K562 (cell line): Measurements from ENCODE around the gene SRMS. TPM values are rescaled to one million over a fixed set of nuclear protein-coding genes. Genes with fewer than 3 reads are reported as not detected.

ENCODE experiments used
- ATAC-seq: fragments of 200-7000 bp; cut with Tn5 transposase; 3 replicates; pipeline ENCODE4 v1.9.1; 2020; ENCODE audit warnings: moderate library complexity
- BruUV-seq: library from RNA; stranded (reverse); fragments of 400-500 nt; replicated peaks from 2 replicates; lab custom pipeline; 2021; lab: Mats Ljungman, UMichigan
- CTCF ChIA-PET: fragments of 300-600 bp; formaldehyde crosslinking; extraction: SDS; loops from one replicate; lab custom pipeline; 2021; ENCODE audit warnings: low intra/inter-chr PET ratio; lab: Yijun Ruan, JAX
- POLR2A ChIA-PET: fragments of 300-600, 350-650 bp; sonication (Branson Sonifier 250); formaldehyde crosslinking; extraction: SDS; loops from one replicate; lab custom pipeline; 2021; ENCODE audit warnings: antibody characterized with exemption, inconsistent platforms; lab: Yijun Ruan, JAX
- DNase-seq, 4 experiments: peaks; one replicate each; pipeline versions ENCODE4 v3.0.0 to v3.0.0-alpha.2; 2011 to 2018; ENCODE audit warnings: low spot score in 3 of 4, mixed read lengths in 3 of 4; ENCODE audit errors: extremely low read depth in 1 of 4
- FAIRE-seq: peaks from 2 replicates; lab custom pipeline; 2011; peaks lifted over from hg19 to GRCh38; lab: Jason Lieb, UNC
- H2AFZ ChIP-seq: 2 replicates; pipeline ENCODE4 v1.6.0; 2011; ENCODE audit warnings: low read depth, low read length, control low read depth, inconsistent platforms
- H3K27ac ChIP-seq: fragments of 200-600 bp; 3 replicates; pipeline ENCODE4 v1.8.0; 2011; ENCODE audit warnings: low read depth, mild to moderate bottlenecking, control low read depth, inconsistent platforms, low read length, moderate library complexity, mixed read lengths; ENCODE audit errors: extremely low read depth
- H3K27me3 ChIP-seq, 2 experiments: fragments of 300-600 bp in 1 of 2; 2 replicates in 1 of 2; 3 replicates in 1 of 2; pipeline versions ENCODE4 v1.6.0 to v1.8.0; 2011; ENCODE audit warnings: inconsistent platforms in 2 of 2, low read length in 2 of 2, mild to moderate bottlenecking in 1 of 2, mixed read lengths in 1 of 2, moderate library complexity in 1 of 2; ENCODE audit not compliant: control insufficient read depth in 2 of 2, insufficient read depth in 2 of 2
- H3K36me3 ChIP-seq: fragments of 300-600 bp; 3 replicates; pipeline ENCODE4 v1.8.0; 2011; ENCODE audit warnings: mild to moderate bottlenecking, low read length, inconsistent platforms; ENCODE audit not compliant: control insufficient read depth, insufficient read depth
- H3K4me1 ChIP-seq, 2 experiments: fragments of 200-600 bp in 1 of 2; replicated peaks in 1 of 2; 2 replicates in 1 of 2; 3 replicates in 1 of 2; pipeline versions ENCODE4 v1.5.1 to v1.8.0; 2011; ENCODE audit warnings: inconsistent platforms in 2 of 2, low read length in 2 of 2, mild to moderate bottlenecking in 1 of 2, mixed read lengths in 1 of 2, moderate library complexity in 1 of 2; ENCODE audit not compliant: control insufficient read depth in 2 of 2, insufficient read depth in 2 of 2
- H3K4me2 ChIP-seq: 2 replicates; pipeline ENCODE4 v1.6.1; 2011; ENCODE audit warnings: low read length, control low read depth, inconsistent platforms, mixed read lengths; ENCODE audit not compliant: insufficient read depth
- H3K4me3 ChIP-seq: fragments of 200-600 bp; sonication (generic), shearing (Covaris generic); 2 replicates; pipeline ENCODE4 v1.5.1; 2016; ENCODE audit warnings: control low read depth, inconsistent platforms
- H3K79me2 ChIP-seq: fragments of 200-600 bp; 3 replicates; pipeline ENCODE4 v1.8.0; 2011; ENCODE audit warnings: low read length, inconsistent platforms; ENCODE audit not compliant: control insufficient read depth, insufficient read depth
- H3K9ac ChIP-seq, 2 experiments: 2 replicates each; pipeline versions ENCODE4 v1.6.0 to v1.6.1; 2011; ENCODE audit warnings: low read depth in 2 of 2, low read length in 2 of 2, control low read depth in 1 of 2, inconsistent platforms in 1 of 2, mild to moderate bottlenecking in 1 of 2, mixed read lengths in 1 of 2; ENCODE audit not compliant: insufficient read depth in 1 of 2
- H3K9me1 ChIP-seq: one replicate; pipeline ENCODE4 v1.6.0; 2011; ENCODE audit warnings: inconsistent platforms, mild to moderate bottlenecking, low read length, moderate library complexity; ENCODE audit not compliant: control insufficient read depth, insufficient read depth
- H3K9me3 ChIP-seq: replicated peaks from 2 replicates; pipeline ENCODE4 v1.5.1; 2011; ENCODE audit warnings: low read depth, low read length, inconsistent platforms; ENCODE audit not compliant: control insufficient read depth, insufficient read depth
- H4K20me1 ChIP-seq: replicated peaks from 2 replicates; pipeline ENCODE4 v1.6.1; 2011; ENCODE audit warnings: low read length, inconsistent platforms, mixed read lengths; ENCODE audit not compliant: control insufficient read depth, insufficient read depth
- E2F5 ChIP-seq: sonication (generic); formaldehyde crosslinking; IDR thresholded peaks from 2 replicates; pipeline ENCODE4 v1.8.0; 2022; ENCODE audit warnings: mild to moderate bottlenecking, missing genetic modification reagents
- FOXK1 ChIP-seq: sonication (generic); formaldehyde crosslinking; IDR thresholded peaks from 2 replicates; pipeline ENCODE4 v1.8.0; 2022; ENCODE audit warnings: missing genetic modification reagents, mild to moderate bottlenecking, borderline replicate concordance
- MAZ ChIP-seq, 2 experiments: fragments of 450-650 bp in 1 of 2; sonication (generic) in 1 of 2; formaldehyde crosslinking; IDR thresholded peaks in 1 of 2; conservative IDR thresholded peaks in 1 of 2; 2 replicates each; pipeline versions ENCODE4 v1.4.0 to v1.5.0; 2020; ENCODE audit warnings: mild to moderate bottlenecking in 1 of 2, missing genetic modification reagents in 1 of 2
- MEF2A ChIP-seq: IDR thresholded peaks from 2 replicates; pipeline ENCODE4 v1.6.1; 2011; ENCODE audit warnings: low read depth, mild to moderate bottlenecking, low read length, moderate library complexity; ENCODE audit not compliant: control insufficient read depth
- SMAD1 ChIP-seq: fragments of 150-350 bp; IDR thresholded peaks from 2 replicates; pipeline ENCODE4 v1.6.1; 2014; ENCODE audit warnings: low read length, low read depth; ENCODE audit not compliant: partially characterized antibody
- ZSCAN32 ChIP-seq: fragments of 450-650 bp; formaldehyde crosslinking; IDR thresholded peaks from 2 replicates; pipeline ENCODE4 v1.4.0; 2020; ENCODE audit warnings: mild to moderate bottlenecking, moderate library complexity
- whole genome bisulfite sequencing: fragments of 100-300 bp; shearing (Covaris generic); methylation state at CpG from one replicate; pipeline ENCODE4 v1.1.6; 2016; ENCODE audit warnings: low coverage, mixed read lengths; ENCODE audit not compliant: insufficient coverage; ENCODE audit errors: missing lambda C conversion rate; 5-methylcytosine and 5-hydroxymethylcytosine counted together
- in situ Hi-C: fragments of 300-500 bp; cut with MboI; formaldehyde crosslinking; loops from 4 replicates; pipeline ENCODE4 v1.15.0; 2018; ENCODE audit warnings: inconsistent platforms, mixed read lengths
- intact Hi-C: fragments of 100-400 bp; cut with micrococcal nuclease; formaldehyde crosslinking; loops from 2 replicates; pipeline ENCODE4 v1.14.2; 2022
- polyA plus RNA-seq, 8 experiments: library from polyadenylated mRNA; depleted of rRNA in 4 of 8; stranded (reverse) in 5 of 8; unstranded in 3 of 8; fragments of >200 nt; fragmentation: Nextera tagmentation in 2 of 8; fragmentation: Illumina TruSeq in 1 of 8; extraction: Ambion mirVana in 2 of 8; extraction: Trizol in 1 of 8; gene quantifications; 2 replicates each; pipeline versions ENCODE4 v1.2.1 to v1.2.3, GENCODE V29; 2011 to 2014; ENCODE audit warnings: inconsistent platforms in 1 of 8, missing spikeins in 1 of 8
- total RNA-seq, 7 experiments: library from RNA; depleted of rRNA in 6 of 7; stranded (reverse); fragments of >200 nt in 6 of 7; fragmentation: Illumina TruSeq in 2 of 7; extraction: Trizol in 2 of 7; gene quantifications; 2 replicates each; pipeline versions ENCODE4 v1.2.1 to v1.2.3, GENCODE V29; 2011 to 2021; ENCODE audit warnings: low replicate concordance in 1 of 7
- TF ChIP-seq, protein P1 (sequence below): fragments of 250-450 bp; sonication (Bioruptor Pico); IDR thresholded peaks from 2 replicates; pipeline ENCODE4 v1.8.0; 2022; ENCODE audit warnings: inconsistent platforms, mild to moderate bottlenecking, moderate library complexity, borderline replicate concordance
- TF ChIP-seq, protein P2 (sequence below): fragments of 200-800 bp; sonication (Bioruptor generic); IDR thresholded peaks from 2 replicates; pipeline ENCODE4 v1.6.1; 2017; ENCODE audit warnings: missing genetic modification characterization, missing compliant biosample characterization
- TF ChIP-seq, protein P3 (sequence below): sonication (generic); formaldehyde crosslinking; IDR thresholded peaks from 2 replicates; pipeline ENCODE4 v1.8.0; 2022; ENCODE audit warnings: missing genetic modification reagents, mild to moderate bottlenecking, borderline replicate concordance

Gene SRMS
- total and polyA plus RNA-seq, 9 of the 15 experiments (the other 6 are each of a cell fraction or from before 2014, with no cell fraction given): 0.07 TPM; not detected in 8

DNA sequence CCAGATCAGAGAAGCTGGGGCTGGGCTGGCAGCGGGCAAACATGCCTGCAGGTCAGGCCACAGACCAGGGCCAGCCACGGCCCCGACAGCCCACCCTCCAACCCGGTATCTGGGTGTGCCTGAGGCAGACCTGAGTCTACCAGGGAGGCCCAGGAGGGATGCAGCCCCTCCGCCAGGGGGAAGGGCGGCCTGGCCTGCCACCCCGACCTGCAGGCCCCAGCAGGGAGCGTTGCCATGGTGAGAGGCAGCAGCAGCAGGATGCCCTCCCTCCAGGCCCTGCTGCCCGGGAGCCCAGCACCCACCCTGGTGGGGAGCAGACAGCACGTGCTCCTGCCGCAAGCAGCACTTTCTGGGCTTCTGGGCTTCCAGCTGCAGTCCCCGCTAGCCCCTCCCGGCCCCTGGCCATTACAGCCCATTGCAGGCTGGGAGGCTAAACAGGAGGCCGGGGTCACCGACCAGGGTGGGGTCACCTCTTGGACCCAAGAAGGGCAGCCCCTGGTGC lies 44.8 kb downstream of the SRMS start (continued):
- TF ChIP-seq, protein P1, sequence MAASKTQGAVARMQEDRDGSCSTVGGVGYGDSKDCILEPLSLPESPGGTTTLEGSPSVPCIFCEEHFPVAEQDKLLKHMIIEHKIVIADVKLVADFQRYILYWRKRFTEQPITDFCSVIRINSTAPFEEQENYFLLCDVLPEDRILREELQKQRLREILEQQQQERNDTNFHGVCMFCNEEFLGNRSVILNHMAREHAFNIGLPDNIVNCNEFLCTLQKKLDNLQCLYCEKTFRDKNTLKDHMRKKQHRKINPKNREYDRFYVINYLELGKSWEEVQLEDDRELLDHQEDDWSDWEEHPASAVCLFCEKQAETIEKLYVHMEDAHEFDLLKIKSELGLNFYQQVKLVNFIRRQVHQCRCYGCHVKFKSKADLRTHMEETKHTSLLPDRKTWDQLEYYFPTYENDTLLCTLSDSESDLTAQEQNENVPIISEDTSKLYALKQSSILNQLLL (CRISPR knock-in tag): no peak
- TF ChIP-seq E2F5 (CRISPR knock-in tag): no peak
- no peak for TF ChIP-seq SMAD1
- no peak for TF ChIP-seq ZSCAN32 (CRISPR knock-in tag)
- no peak for TF ChIP-seq MAZ (CRISPR knock-in tag; conservative IDR thresholded peaks at IDR 0.05 in 1 of 2, IDR thresholded peaks at IDR 0.05 in 1 of 2)

DNA sequence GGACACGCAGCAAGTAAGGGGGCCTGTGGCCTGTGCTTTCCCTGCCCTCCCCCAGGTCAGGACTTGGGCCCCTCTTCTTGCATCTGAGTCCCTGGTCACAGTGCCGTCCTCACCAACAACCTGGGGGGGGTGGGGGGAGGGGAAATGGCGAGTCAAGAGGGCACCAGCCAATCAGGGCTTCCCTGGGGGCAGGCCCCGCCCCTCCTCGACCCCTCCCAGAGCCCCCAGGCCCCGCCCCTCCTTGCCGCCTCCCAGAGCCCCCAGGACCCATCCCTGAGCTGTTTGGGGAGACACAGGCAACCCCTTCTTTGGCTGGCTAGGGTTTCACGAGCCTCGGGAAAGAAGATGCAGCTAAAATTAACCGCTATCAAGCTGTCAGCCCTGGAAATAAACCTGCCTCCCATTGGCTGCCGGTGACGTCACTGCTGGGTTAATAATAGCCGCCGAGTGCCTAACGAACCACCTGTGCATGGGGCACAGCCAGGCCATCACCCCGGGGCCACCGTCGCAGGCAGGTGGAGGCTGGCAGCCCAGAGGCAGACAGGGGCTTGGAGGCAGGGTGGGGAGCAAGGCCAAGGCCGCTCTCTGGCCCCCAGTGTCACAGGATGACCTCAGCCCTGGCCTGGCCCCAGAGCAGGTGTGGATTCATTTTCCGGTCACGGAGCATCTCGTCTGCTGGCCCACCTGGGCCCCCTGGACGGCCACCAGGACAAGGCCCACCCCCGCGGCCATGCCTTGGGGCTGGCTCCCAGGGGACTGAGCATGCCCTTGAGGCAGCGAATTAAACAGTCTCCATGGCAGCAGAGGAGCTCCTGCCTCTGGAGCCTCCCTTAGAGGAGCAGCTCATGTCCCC lies 45.5 kb downstream of the SRMS start:
- ChIA-PET CTCF (no interaction called here), POLR2A (interaction anchor here (2.5 kb wide), 1 partner anchor 19 kb away, joined by 7 read pairs; the partner anchor contains the start of gene PPDPF)
- Histone ChIP-seq H3K9me3 (peaks cover 6% of the 10 kb centered on the region), H2AFZ (peak overlapping the region; percentile 70), H3K36me3 (no peaks in the 10 kb centered on the region), H3K9me1 (no peaks in the 10 kb centered on the region), H4K20me1 (0 out of 2 replicates have a peak, but pooled peaks cover 1% of the 10 kb centered on the region), H3K4me1 (peaks cover 0 to 65% of the 10 kb centered on the region in 2 experiments; a peak in 3 of 5 replicates), H3K27ac (no peak overlapping the region), H3K27me3 (peaks cover 9 to 15% of the 10 kb centered on the region in 2 experiments; a peak in 3 of 5 replicates), H3K4me2 (peak overlapping the region; percentile 46; the same call in 1 of the 2 replicates), H3K4me3 (no peak overlapping the region), H3K9ac (peak overlapping the region in 1 of 2 experiments; percentile 43; a peak in 1 of 4 replicates), H3K79me2 (no peaks in the 10 kb centered on the region)
- ATAC-seq: peak; percentile 48
- DNase-seq: peak; percentile 56 to 93 (median 91)
- intact Hi-C loops: no loop called here
- peak; percentile 59 for FAIRE-seq
- 17% methylated on average over 18 of the region's 26 CpGs for WGBS
- in situ Hi-C loops: no loop called here
- BruUV-seq: no TSS peak
- TF ChIP-seq E2F5 (CRISPR knock-in tag) (no peak), MEF2A (peak; percentile 41; the same call in 1 of the 2 replicates), FOXK1 (CRISPR knock-in tag) (no peak)
- TF ChIP-seq, protein P2, sequence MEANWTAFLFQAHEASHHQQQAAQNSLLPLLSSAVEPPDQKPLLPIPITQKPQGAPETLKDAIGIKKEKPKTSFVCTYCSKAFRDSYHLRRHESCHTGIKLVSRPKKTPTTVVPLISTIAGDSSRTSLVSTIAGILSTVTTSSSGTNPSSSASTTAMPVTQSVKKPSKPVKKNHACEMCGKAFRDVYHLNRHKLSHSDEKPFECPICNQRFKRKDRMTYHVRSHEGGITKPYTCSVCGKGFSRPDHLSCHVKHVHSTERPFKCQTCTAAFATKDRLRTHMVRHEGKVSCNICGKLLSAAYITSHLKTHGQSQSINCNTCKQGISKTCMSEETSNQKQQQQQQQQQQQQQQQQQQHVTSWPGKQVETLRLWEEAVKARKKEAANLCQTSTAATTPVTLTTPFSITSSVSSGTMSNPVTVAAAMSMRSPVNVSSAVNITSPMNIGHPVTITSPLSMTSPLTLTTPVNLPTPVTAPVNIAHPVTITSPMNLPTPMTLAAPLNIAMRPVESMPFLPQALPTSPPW: peak; percentile 47
- TF ChIP-seq, protein P3, sequence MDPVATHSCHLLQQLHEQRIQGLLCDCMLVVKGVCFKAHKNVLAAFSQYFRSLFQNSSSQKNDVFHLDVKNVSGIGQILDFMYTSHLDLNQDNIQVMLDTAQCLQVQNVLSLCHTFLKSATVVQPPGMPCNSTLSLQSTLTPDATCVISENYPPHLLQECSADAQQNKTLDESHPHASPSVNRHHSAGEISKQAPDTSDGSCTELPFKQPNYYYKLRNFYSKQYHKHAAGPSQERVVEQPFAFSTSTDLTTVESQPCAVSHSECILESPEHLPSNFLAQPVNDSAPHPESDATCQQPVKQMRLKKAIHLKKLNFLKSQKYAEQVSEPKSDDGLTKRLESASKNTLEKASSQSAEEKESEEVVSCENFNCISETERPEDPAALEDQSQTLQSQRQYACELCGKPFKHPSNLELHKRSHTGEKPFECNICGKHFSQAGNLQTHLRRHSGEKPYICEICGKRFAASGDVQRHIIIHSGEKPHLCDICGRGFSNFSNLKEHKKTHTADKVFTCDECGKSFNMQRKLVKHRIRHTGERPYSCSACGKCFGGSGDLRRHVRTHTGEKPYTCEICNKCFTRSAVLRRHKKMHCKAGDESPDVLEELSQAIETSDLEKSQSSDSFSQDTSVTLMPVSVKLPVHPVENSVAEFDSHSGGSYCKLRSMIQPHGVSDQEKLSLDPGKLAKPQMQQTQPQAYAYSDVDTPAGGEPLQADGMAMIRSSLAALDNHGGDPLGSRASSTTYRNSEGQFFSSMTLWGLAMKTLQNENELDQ (CRISPR knock-in tag): no peak
